GM21786 (cell line): ENCODE measurements around the gene PBX1.

Experiments used
- ATAC-seq: cut with Tn5 transposase; IDR thresholded peaks from one replicate; pipeline ENCODE4 v1.9.1; 2021; ENCODE audit not compliant: unreplicated experiment

The PBX1 gene

DNA sequence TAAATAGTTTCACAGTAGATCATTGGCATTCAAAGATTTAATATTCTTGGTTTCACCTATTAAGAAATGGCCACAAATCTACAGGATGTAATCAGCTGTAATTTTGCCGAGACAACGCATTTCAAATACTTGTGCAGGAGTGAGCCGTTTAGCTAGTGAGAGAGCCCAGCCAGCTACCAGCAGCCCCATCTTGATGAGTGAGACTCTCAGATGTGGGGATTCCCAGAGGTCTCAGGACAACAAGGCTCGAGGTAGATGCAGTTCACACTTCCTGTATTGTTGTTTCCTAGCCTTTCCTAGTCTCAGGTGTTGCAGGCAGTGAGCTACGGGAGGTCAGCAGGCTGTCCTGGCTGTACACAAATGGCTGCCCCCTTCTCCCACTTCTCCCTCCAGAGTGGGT, 108.6 kb downstream of the PBX1 start:
- no peak for ATAC-seq

DNA sequence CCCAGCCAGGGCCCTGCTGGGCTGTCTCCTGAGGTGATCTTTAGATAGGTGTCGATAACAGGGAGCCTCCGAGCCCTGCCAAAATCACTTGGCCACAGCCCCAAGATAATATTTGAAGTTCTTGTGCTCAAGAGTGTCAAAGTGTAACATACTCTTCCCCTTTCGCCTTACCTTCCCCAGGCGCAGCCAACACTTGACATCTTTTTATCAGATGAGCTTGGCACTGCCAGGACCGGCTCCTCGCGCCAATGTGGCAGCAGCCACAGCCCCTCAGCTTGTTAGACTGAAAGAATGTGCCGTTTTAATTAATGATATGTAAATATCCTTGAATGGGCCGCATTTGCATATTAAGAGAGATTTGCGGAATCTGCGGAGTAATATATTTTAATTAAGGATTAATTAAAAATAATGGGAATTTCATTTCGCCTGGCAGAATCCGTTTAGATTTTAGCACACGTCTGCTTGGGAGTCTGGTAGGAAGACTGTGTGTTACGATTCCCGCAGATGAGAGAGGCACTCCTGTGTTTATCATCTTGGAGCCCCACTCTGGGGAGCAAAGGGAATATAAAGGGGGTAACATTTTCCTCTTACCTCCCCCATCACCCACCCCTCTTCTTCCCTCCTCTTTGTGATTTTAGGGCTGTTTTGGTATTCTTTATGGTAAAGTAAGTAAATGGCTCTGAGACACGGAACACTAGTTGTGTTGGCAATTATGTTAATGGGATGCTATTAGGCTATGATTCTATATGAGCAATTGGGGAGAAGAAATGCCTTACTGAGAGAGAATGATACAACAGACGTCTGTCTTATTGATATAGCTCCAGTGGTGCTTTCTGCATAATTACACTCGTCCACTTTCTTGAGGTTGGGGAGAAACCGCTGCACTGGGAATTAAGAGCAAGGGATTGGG, 109.8 kb downstream of the PBX1 start:
- ATAC-seq: no peak

DNA sequence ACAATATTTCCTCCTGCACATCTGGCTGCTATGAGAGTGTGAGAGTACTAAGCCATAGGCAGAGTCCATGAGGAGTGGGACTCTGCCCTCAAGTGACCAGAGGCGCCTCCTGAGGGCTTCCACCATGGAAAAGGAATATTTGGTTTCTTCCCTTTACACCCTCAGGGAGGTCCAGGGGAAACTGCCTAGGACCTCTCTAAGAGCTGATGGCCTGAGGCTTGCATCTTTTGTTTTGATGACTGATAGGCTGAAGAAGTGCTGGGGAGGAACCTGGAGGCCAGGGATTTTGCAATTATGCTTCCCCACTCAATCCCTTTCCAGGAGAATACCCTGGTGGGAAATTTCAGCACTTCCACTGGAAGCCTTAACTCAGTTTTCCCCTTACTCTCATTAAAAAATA, 111.0 kb downstream of the PBX1 start:
- no peak for ATAC-seq

DNA sequence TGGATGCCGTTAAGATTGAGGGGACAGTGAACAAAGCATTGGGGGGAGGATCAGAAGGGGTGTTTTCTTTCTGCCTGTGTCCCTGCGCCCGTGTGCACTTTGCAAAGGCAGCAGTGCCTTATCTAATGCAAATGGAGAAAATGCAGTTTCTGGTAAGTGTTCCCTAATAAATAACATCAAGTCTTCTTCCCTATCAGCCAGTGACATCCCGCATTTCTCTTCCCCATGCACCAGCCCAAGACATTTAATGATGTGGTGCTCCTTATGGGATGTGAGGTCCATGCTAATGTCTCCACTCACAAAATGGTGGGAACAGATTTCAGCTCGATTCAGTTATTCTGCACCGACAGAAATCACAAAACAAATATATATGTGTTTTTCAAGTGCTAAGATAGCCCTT, 111.8 kb downstream of the PBX1 start:
- no peak for ATAC-seq

DNA sequence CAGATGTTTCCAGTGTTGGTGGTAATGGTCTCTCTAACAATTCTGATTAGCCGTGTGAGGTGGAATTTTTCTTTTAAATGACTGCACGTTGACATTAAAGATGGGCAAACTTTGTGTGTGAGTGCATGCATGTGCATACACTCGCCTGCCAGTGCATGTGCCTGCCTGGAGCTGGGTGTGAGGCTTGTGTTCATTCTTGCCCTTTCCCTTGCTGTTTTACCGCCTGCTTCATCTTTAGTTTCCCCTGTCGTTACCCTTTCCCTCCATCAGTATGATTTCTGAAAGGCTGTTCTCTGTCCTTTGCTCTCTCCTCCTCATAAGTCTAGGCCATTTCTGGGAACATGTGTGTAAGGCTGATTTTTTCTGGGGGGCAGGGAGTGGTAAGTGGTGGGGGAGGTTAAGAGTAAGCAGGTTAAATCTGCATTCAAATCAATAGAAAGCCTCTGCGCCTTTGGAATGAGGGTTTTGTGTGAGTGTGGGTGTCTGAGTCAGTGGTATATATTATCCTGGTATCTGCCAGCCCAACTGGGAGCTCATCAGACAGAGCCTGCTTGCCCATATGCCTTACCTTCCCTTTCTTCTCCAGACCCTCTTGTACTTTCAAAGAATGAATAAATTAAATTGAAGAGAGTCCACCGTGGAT, 112.5 kb downstream of the PBX1 start:
- ATAC-seq: no peak

DNA sequence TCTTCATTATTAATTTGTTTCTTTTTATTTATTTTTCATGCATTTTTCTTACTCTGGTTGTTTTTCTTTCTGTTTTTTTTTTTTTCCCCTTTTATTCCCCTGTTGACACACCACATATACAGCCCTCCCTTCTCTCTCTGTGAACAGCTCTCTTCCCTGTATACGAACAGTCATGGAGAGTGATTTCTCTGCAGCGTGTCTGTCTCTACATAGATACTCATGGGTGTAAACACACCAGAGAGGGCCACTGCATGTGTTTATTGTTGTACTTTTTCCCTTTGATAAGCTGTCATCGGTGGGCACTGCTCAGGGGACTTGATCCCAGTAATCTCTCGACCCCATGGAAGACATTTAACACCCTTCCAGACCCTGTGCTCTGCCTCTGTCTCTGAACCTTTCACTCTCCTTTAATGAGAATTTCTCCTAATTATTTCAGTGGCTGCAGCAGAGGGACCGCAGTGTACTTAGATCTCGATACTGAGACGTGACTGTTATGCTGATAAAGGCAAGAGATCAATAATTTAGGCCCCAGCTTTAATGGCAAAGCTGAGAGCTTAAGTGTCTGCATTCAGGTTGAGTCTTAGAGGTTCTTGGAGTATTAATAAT, 113.1 kb downstream of the PBX1 start:
- ATAC-seq: no peak

DNA sequence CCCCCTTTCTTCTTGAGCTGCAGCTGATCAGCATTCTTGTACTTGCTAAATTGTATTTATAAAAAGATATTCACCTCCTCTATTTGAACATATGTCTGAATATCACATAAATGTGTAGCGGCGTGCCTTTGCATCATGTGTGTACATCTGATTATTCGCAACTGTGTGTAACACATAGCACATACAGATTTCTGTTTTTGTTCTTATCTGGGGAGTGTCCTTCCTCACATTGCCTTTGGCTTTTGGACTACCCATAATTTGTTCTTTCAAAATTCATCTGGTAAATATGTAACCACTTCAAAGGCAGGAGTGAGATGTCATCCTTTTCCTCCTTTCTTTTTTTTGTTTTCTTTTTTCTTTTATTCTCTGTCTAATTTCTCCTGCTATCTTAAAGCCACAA, 113.6 kb downstream of the PBX1 start:
- ATAC-seq: no peak

DNA sequence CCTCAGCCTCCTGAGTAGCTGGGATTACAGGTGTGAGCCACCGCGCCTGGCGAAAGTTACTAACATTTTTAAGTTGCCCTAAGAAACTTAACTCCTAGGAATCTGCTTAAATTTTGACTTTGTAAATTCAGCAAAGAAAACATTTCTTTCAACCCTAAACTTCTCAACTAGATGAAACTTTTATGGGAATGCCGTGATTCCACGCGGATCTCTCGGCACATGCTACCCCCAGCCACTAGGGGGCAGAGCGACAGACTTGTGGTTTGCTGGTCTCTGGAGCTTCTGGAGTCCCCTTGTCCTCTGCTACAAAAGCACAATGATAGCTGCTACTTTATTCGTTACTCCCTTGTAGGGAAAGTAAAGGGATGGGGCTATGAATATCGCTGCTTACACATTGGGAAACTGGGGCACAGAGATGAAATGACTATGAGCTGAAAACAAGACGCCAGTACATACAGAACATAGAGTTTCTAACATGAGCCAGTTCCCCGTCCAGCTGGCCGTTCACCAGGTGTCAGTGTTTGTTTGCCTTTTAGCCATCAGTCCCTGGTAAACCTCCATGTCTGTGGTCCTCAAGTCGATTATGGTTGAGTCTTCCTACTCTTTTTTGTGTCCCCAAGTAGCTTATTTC, 114.7 kb downstream of the PBX1 start:
- no peak for ATAC-seq

DNA sequence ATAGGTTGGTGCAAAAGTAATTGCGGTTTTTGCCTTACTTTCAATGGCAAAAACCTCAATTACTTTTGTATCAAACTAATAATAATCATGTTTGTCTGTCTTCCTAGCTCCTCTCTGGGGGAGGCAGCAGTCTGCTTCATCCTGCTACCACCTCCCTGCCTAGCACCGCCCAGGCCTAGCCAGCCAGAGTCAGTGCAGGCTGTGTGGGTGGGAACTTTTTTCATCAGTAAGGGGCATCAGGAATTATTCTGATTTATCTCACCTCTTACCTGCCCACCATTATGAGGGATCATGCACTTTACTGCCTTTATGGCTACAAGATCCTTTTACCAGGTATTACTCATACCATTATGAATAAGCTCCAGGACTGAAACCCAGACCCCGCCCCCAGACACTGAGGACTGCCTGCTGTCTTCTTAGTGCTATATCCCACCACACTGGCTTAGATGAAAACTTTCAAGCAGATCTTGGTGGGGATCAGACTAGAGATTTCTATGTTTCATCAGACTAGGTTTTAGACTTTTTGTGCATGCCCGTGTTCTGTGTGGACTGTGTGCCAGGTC, 116.4 kb downstream of the PBX1 start:
- ATAC-seq: no peak

DNA sequence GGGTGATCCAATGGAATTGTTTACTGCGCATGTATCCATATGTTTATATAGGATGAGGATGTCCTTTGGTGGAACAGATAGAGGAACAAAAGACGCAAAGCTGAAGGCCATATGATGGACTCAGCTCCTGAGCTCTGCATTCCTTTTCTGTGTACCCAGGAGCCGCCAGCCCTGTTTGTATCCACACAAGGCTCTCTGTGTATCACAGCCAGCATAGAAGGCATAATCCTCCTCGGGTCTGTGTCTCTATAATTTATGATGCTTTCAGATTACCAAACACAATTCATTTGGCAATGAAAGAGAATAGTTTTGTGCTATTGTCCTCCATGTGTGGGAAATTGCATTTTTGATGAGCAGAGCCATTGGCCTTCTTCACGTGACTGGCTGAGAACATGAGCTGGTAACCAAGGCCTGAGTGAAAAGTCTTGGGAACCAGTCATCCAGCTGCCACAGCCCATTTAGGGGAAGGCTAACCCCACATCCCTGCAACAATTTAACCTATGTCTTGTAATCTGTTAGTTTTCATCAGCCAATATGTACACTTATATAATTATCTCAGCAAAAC, 119.2 kb downstream of the PBX1 start:
- no peak for ATAC-seq

DNA sequence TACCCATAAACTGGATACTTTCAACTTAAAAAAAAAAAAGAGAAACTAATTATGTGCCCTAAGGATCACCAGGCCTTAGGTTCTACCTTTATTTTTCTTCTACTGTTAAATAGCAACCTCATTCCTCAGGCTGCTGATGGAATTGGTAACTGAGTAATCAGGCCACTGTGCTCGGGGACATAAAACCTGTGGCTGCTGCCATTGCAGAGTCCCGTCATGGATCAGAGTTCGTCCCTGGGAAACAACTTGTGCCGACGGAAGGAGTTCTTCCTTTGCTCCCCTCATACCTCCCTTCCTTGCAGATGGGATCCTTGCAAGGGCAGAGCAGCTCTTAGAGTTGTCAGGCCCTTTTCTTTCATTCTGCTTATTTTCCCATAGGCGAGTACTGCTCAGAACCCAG, 123.6 kb downstream of the PBX1 start:
- no peak for ATAC-seq

DNA sequence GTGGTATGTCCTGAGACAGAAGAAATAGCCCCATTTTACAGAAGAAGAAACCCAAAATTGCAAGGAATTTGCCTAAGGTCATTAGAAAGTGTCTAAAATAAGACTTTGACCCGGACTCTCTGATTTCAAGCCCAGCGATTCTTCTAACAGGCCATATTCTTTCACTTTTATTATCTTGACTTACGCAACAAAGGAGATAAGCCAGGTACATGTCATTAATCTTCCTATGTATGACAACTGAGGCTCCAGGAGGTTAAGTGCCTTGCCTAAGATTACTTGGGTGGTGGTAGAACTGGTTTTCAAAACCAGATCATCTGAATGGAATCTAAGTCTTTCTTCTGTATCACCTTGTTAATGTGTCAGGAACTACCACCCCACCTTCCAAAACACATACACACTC, 124.3 kb downstream of the PBX1 start:
- ATAC-seq: no peak

DNA sequence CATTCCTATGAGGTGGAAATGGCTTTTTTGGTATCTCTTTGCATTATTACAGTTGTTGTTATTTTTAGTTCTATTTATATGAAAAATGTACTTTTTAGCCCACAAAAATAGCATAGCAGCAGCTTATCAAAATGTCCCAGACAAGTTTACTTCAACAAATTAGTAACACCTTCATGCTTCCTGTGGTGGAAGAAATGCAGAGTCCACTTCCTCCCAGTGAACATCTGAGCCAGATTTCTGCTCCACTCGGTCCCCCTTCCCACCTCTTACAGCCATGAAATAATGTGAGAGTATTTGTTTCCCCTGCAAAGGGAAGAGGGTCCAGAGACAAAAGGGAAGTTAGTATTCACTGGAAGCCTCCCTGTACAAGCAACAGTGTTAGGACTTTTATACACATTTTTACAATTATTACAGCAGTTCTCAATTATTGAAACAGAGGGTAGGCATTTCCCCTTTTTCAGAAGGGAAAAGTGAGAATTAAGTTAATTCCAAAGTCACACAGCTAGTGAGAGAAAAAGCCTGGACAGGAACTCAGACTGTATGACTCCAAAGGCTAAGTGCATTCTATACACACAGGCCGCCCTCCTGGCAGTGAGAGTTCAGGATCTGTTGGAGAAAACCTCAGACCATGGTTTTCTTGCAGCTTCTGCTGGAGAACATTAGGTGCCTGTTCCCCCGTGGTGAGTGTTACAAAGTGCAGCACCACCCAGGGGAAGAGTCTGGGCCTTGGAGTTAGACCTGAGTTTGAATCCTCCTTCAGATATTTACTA, 126.5 kb downstream of the PBX1 start:
- no peak for ATAC-seq

DNA sequence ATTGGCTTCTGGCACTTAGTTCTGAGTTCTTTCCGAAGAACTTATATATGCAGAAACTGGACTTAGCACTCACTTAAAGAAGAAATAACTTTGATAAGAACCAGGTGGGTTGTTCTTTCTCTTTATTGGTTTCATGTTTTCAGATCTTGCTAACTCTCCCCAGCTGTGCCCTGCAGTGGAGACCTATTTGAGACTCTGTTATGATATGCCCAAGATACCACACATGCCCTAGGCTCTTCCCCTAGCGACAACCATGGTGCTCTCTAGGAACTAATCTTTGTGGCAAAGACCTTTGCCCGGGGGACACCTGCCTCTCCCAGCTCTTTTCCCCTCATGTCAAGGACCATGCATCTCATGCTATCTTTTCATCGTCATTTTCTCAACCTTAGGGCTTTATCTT, 128.8 kb downstream of the PBX1 start:
- no peak for ATAC-seq

DNA sequence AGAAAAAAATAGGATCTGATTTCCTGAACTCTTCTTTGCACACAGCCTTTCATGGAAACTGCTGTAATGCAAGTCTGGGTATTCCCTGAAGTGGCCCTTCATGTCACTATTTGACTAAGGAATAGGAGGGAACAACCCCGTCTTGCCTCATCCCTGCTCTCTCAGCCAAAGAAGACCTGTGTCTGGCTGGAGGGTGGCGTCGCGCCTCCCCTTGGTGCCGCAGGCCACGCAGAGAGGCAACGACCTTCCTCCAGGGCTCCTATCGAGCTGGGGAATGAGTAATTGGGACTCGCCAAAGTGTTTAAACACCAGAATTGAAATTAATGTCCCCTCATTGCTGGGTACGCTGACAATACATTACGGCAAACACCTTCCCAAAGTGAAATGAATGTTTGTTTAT, 129.8 kb downstream of the PBX1 start:
- ATAC-seq: no peak

DNA sequence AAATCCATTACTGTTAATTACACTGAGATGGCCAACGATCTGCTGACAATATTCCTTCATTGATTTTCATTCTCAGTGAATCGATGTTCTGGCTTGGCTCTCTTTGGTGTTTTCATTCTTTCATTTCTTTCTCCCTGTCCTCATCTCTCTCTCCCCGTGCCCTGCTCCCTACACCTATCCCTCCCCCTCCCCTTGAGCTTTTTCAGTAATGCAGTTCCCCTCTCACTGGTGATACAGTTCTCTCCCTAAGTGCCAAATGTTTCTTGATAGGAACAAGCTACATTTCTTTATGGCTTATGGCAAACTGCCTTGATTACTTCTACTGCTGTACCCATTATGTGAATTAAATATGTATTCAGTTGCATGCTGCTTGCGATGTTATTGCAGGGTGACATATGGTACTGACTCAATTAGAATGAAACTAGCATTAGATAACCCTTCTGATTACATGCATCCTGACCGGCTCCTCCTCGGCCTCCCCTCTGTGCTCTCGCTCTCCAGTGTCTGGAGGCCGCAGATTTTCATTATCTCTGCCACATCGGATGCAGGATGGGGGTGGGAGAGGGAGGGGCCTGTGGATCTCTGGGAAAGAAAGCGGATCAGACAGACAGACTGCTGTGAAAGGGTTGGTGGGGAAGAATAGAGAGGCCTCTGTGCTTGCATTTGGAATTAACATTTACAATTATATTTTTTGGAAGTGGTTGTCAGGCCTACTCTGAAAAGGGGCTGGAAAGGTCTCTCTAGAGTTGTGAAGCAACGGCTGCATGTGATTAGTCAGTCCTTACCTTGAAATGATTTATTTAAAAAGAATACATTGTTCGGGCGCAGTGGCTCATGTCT, 130.9 kb downstream of the PBX1 start:
- ATAC-seq: no peak

DNA sequence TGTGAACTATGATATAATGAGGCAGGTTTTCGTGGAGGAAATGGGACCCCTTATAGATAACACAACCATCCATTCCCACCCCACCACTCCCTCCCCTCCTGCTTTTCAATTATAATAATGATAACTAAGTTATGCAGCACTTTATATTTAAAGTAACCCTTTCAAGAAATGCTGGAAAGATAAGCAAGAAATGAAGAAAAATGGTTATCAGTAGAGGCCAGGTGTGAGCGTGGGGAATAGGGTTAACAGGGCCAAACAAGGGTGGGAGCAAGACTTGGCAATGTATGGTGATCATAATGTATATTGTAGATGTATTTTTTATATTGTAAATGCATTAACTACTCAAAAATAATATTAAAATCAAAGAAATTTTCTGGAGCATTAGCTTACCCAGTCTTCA, 133.4 kb downstream of the PBX1 start:
- ATAC-seq: no peak

DNA sequence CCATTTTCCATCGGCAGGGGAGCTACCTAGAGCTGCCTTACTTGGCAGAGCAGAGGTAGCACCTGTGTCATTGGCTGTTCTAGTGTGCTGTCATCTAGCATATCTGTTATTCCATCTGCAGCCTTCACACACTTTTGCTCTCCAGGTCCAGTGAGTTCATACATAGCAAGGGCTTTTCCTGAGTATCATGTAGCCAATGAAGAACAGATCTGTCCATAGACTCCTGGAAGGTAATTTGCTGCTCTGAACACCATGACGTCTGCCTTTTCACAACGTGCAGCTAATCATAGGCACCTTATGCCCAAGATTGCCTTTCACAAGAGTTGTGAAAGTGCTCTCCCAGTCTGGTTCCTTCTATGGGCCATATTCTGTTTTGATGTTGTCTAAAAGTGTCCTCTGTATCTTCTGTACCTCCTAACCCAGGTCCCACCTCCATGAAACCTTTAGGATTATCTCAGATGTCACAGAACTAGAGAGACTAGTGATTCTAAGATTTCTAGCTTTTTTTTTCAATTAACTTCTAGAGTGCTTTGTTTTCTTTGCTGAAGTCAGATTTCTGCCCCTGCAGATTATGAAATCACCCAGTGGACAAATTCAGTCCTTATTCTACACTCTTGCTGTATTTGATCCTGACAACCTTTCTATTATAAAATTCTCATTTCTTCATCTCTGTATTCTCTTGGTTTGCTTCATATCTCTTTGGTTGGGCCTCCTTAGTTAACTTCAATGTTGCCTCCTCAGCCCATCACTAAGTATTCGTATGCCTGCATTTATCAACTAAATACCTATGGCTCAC, 134.8 kb downstream of the PBX1 start:
- ATAC-seq: no peak

DNA sequence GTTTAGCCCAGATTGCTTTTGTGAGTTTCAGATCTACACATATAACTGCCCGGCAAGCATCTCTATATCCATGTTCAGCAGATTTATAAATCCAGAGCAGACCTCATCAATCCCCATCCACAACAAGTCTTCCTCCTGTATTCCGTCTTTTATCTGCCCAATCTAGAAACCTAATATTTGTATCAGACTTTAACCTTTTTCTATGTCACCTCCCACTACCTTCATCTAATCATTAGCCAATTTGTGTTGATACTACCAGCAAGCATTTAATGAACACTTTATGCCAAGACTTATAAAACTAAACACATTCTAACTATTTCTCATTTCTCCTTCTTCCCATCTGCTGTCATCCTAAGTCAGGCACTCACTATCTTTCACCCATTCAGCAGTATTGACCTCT, 135.5 kb downstream of the PBX1 start:
- no peak for ATAC-seq
